Activated CD4-positive, alpha-beta T cell treated with anti-CD3 and anti-CD28 coated beads for 36 hours (primary cell): ENCODE results near the gene PPM1F. TPM values are rescaled to one million over a fixed set of nuclear protein-coding genes. Genes with fewer than 3 reads are reported as not detected.

Source experiments
- ATAC-seq: fragments of 200-7000 bp; cut with Tn5 transposase; one replicate; pipeline ENCODE4 v1.10.0; 2021; ENCODE audit warnings: mild to moderate bottlenecking, moderate library complexity
- CTCF ChIA-PET: fragments of 350-600 bp; sonication (Branson Sonifier 250); formaldehyde crosslinking; loops from one replicate; lab custom pipeline; 2021; ENCODE audit warnings: antibody characterized with exemption; lab: Charles Lee
- POLR2A ChIA-PET: fragments of 350-600 bp; sonication (Branson Sonifier 250); formaldehyde crosslinking; loops from one replicate; lab custom pipeline; 2021; ENCODE audit warnings: antibody characterized with exemption, inconsistent platforms; lab: Charles Lee
- DNase-seq: peaks from one replicate; pipeline ENCODE4 v3.0.0-alpha.2; 2020
- H3K27ac Mint-ChIP-seq: one replicate; pipeline ENCODE4 v1.8.0; 2021; ENCODE audit warnings: mixed read lengths
- H3K27me3 Mint-ChIP-seq: one replicate; pipeline ENCODE4 v1.8.0; 2021; ENCODE audit warnings: mixed read lengths
- H3K36me3 Mint-ChIP-seq: one replicate; pipeline ENCODE4 v1.8.0; 2021; ENCODE audit warnings: low read depth, mixed read lengths
- H3K4me1 Mint-ChIP-seq: one replicate; pipeline ENCODE4 v1.8.0; 2021; ENCODE audit warnings: mixed read lengths
- H3K4me3 Mint-ChIP-seq: one replicate; pipeline ENCODE4 v1.8.0; 2021; ENCODE audit warnings: mild to moderate bottlenecking, moderate library complexity, mixed read lengths
- H3K9me3 Mint-ChIP-seq: one replicate; pipeline ENCODE4 v1.8.0; 2021; ENCODE audit warnings: low read depth, mixed read lengths
- intact Hi-C, 2 experiments: fragments of 100-400 bp; cut with DNase I in 1 of 2; cut with micrococcal nuclease in 1 of 2; formaldehyde crosslinking; loops; one replicate each; pipeline versions ENCODE4 v1.14.2 to v1.15.1; 2022 to 2024; cut with DNase I, micrococcal nuclease
- total RNA-seq, 2 experiments: library from RNA; stranded (reverse); gene quantifications; one replicate each; pipeline ENCODE4 v1.2.3, GENCODE V29; 2021

Gene PPM1F, protein sequence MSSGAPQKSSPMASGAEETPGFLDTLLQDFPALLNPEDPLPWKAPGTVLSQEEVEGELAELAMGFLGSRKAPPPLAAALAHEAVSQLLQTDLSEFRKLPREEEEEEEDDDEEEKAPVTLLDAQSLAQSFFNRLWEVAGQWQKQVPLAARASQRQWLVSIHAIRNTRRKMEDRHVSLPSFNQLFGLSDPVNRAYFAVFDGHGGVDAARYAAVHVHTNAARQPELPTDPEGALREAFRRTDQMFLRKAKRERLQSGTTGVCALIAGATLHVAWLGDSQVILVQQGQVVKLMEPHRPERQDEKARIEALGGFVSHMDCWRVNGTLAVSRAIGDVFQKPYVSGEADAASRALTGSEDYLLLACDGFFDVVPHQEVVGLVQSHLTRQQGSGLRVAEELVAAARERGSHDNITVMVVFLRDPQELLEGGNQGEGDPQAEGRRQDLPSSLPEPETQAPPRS
- 10 to 100 TPM; 23.6 to 27.7 TPM for total RNA-seq

DNA sequence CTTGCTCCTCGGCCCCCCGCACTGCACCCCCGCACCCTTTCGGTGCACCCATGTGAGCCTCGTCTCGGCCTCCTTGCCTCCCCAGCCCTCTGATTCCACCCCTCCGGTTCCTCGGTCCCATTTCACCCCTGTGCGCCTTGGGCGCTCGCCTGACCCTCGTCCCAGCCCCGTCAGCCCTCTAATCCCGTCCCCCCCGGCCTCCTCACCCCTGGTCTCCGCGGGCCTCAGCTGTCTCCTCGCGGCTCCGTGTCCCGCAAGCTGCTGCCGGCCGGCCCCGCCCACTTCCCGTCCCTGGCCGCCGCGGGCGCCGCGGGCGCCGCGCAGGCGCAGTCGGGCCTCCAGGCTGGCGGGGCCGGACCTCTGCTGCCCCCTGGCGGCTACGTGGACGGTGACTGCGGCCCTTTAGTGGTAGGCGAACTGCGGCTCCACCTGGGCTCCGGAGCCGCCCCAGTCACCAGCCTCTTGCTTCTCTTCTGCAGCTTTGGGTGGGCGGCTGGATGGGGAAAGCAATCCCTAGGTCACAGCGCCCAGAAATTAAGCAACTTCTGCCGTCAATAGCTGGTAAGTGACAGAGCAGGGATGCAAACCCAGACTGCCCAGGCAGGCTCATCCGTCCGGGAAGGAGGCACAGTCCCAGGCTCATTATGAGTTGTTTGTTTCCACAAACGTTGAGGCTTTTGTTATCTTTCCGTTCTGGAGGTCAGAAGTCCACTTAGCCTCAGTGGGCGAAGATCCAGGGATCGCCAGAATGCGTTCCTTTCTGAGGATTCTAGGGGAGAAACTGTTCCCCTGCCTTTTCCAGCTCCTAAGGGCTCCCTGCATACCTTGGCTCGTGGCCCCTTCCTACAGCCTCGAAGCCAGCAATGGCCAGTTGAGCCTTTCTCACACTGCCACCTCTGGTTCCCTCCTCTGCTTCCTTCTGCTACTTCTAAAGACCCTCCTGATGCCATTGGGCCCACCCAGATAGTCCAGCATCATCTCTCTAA, at the start of gene PPM1F:
Gene PPM1F (minus strand): TSS at position 263 of the 986 bp plus-strand sequence. CDS start 6,800 bp downstream, outside the sequence.
- H3K4me3 Mint-ChIP-seq = peak within 1 kb of the TSS; percentile 78
- intact Hi-C loops = loop anchor here (2.0 to 5.0 kb wide), 9 partner anchors 14 to 296 kb away; partner anchors contain the start of genes MAPK1 (in 2 of the 2), PPIL2 (in 1 of the 2) and YPEL1 (in 1 of the 2)
- H3K36me3 Mint-ChIP-seq = peaks cover 3% of the 10 kb centered on the region
- no peaks in the 10 kb centered on the region for H3K27me3 Mint-ChIP-seq
- DNase-seq (peak; percentile 95), ATAC-seq (peak; percentile 91)
- H3K9me3 Mint-ChIP-seq = no peaks in the 10 kb centered on the region
- POLR2A ChIA-PET = interaction anchor here (0.5 kb wide), 1 partner anchor 29 kb away, joined by 3 read pairs; no protein-coding TSS in a partner anchor
- peaks cover 11% of the 10 kb centered on the region for H3K4me1 Mint-ChIP-seq
- peak within 1 kb of the TSS; percentile 70 for H3K27ac Mint-ChIP-seq
- CTCF ChIA-PET = interaction anchor here (0.6 to 2.9 kb wide), 24 partner anchors 10 to 1502 kb away, joined by 3 to 57 read pairs (median 3); no protein-coding TSS in a partner anchor

DNA sequence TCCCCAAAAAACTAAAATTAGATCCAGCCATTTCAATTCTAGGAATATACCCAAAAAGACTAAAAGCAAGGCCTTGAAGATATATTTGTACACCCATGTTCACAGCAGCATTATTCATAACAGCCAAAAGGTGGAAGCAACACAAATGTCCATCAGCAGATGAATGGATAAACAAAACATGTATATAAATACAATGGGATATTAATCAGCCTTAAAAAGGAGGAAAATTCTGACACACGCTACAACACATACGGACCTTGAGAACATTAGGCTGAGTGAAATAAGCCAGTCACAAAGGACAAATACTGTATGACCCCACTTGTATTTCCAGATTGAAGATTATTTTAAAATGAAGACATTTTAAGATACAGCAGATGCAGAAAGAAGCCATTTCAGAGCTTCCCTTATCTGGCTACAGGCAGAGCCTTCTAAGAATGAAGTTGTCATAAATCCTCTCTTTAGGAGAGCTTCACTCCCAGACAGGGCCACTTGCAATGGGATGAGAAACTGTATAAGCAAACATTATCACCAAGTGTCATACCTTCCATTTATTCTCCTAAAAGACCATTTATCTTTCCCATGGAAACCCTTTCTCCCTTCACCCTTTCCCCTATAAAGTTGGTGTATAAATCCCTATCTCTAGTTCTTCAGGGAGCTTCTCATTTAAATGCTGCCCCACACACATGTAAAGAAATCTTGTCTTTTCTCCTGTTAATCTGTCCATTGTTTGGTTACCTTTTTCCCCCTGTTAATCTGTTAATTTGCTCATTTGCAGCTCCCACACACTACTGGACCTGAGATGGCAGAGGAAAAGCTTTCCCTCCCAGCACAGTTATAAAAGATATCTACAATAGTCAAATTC, 49.2 kb upstream of the PPM1F start:
- no peak overlapping the region for H3K27ac Mint-ChIP-seq
- H3K4me1 Mint-ChIP-seq = no peaks in the 10 kb centered on the region
- ATAC-seq (no peak), DNase-seq (no peak)
- CTCF ChIA-PET = interaction anchor here (0.7 to 1.9 kb wide), 4 partner anchors 9 to 155 kb away, joined by 3 to 5 read pairs (median 4); no protein-coding TSS in a partner anchor
- no peak overlapping the region for H3K4me3 Mint-ChIP-seq
- H3K27me3 Mint-ChIP-seq = peaks cover 4% of the 10 kb centered on the region
- intact Hi-C loops = no loop called here
- no peaks in the 10 kb centered on the region for H3K9me3 Mint-ChIP-seq
- H3K36me3 Mint-ChIP-seq = no peaks in the 10 kb centered on the region
- POLR2A ChIA-PET = no interaction called here

- H3K4me1 Mint-ChIP-seq = no peaks in the 10 kb centered on the region
- CTCF ChIA-PET = interaction anchor here (1.0 to 1.8 kb wide), 3 partner anchors 12 to 203 kb away, joined by 3 to 6 read pairs (median 3); no protein-coding TSS in a partner anchor
These were observed 46.1 kb upstream of the PPM1F start for GRCh38 chr22:21998595-21999247.

DNA sequence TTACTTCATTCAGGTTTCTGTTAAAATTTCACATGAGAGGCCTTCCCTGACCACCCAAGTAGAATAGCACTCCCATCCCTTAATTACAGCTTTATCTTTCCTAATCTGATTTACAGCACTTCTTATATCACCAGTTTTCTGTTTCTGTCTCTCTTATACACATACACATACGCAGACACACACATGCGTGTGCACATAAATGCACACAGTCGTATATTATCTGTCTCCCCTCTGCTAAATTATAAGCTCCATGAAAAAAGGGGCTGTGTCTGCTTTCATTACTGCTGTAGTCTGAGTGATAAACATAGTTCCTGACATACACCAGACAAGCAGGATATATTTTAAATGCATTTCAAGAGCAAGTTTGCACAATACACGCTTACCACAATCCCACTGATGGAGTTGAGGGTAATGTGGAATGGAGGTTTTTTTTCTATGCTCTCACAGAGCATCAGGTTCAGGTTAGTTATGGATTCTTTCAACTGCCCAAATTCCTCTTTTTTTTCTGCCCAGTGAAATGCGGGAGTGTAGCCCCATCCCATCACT, 43.6 kb upstream of the PPM1F start:
- Mint-ChIP-seq H3K4me1 (no peaks in the 10 kb centered on the region), H3K4me3 (no peak overlapping the region), H3K9me3 (no peaks in the 10 kb centered on the region), H3K36me3 (no peaks in the 10 kb centered on the region), H3K27ac (no peak overlapping the region), H3K27me3 (no peaks in the 10 kb centered on the region)
- POLR2A ChIA-PET = no interaction called here
- DNase-seq (no peak), ATAC-seq (no peak)
- CTCF ChIA-PET = interaction anchor here (1.4 to 1.6 kb wide), 2 partner anchors 24 to 54 kb away, joined by 3 read pairs; no protein-coding TSS in a partner anchor
- intact Hi-C loops = no loop called here

More at GRCh38 chr22:21998595-21999247, 46.1 kb upstream of the PPM1F start:
- intact Hi-C loops = no loop called here
- H3K36me3 Mint-ChIP-seq = no peaks in the 10 kb centered on the region
- POLR2A ChIA-PET = interaction anchor here (0.6 kb wide), 1 partner anchor 1583 kb away, joined by 7 read pairs; no protein-coding TSS in a partner anchor
- no peak for DNase-seq
- H3K27ac Mint-ChIP-seq = no peak overlapping the region
- H3K27me3 Mint-ChIP-seq = peaks cover 2% of the 10 kb centered on the region
- ATAC-seq = no peak
- no peak overlapping the region for H3K4me3 Mint-ChIP-seq
- H3K9me3 Mint-ChIP-seq = no peaks in the 10 kb centered on the region

DNA sequence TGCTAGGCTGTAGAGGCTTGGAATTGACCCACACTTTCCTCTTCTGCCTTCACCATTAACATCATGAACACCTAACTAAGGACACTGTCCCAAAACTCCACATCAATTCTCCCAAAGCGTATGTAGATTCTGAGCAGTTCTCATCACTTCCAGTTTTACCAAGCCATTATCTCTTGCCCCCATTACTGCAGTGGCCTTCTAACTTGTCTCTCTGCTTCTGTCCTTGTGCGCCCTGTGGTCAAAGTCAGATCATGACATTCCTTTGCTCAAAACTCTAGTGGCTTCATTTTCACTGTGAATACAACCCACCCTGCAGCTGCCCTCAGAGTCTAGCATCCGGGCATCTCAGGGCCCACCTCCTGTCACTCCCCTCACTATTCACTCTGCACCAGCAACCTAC, 43.0 kb upstream of the PPM1F start:
- ChIA-PET POLR2A (no interaction called here), CTCF (no interaction called here)
- H3K4me3 Mint-ChIP-seq = no peak overlapping the region

GRCh38 chr22:21994881-21995444, 42.3 kb upstream of the PPM1F start:
- no peaks in the 10 kb centered on the region for H3K36me3 Mint-ChIP-seq
- H3K27ac Mint-ChIP-seq = no peak overlapping the region
- H3K27me3 Mint-ChIP-seq = no peaks in the 10 kb centered on the region
- CTCF ChIA-PET = no interaction called here
- POLR2A ChIA-PET = no interaction called here
- H3K4me3 Mint-ChIP-seq = no peak overlapping the region
- no peaks in the 10 kb centered on the region for H3K4me1 Mint-ChIP-seq
- intact Hi-C loops = no loop called here
- no peak for ATAC-seq
- DNase-seq = no peak
- H3K9me3 Mint-ChIP-seq = no peaks in the 10 kb centered on the region

More for the DNA sequence above, 43.0 kb upstream of the PPM1F start:
- no peaks in the 10 kb centered on the region for H3K36me3 Mint-ChIP-seq
- intact Hi-C loops = no loop called here
- DNase-seq (no peak), ATAC-seq (no peak)
- H3K27me3 Mint-ChIP-seq = no peaks in the 10 kb centered on the region
- H3K27ac Mint-ChIP-seq = no peak overlapping the region
- H3K4me1 Mint-ChIP-seq = no peaks in the 10 kb centered on the region
- no peaks in the 10 kb centered on the region for H3K9me3 Mint-ChIP-seq

DNA sequence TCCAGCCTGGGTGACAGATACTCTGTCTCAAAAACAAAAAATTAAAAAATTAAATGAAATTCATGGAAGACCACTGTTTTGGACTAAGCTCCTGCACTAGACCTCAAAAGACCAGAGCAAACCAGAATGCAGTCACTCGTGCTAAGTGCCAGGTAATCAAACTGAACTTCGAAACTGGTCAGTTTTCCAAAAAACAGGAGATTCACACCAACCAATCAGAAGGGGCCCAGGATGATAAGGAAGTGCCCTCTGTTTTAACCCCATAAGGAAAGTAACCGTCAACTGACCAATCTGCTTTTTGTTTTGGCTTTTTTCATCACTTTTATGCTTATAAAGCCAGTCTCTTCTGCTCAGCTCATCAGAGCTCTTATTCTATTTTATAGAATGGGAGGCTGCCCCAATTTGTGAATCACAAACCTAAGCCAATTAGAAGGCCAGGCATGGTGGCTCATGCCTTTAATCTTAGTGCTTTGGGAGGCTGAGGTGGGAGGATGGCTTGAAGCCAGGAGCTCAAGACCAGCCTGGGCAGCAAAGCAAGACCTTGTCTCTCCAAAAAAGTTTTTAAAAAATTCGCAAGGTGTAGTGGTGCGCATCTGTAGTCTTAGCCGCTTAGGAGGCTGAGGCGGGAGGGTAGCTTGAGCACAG, 40.1 kb upstream of the PPM1F start:
- no peaks in the 10 kb centered on the region for H3K4me1 Mint-ChIP-seq
- ChIA-PET POLR2A (interaction anchor here (0.6 kb wide), 1 partner anchor 128 kb away, joined by 3 read pairs; no protein-coding TSS in a partner anchor), CTCF (interaction anchor here (0.9 to 1.6 kb wide), 2 partner anchors 15 to 21 kb away, joined by 3 to 4 read pairs; no protein-coding TSS in a partner anchor)
- no peak overlapping the region for H3K27ac Mint-ChIP-seq
- no peak for DNase-seq
- no peaks in the 10 kb centered on the region for H3K9me3 Mint-ChIP-seq
- no peaks in the 10 kb centered on the region for H3K36me3 Mint-ChIP-seq
- no peaks in the 10 kb centered on the region for H3K27me3 Mint-ChIP-seq
- ATAC-seq = no peak
- intact Hi-C loops = no loop called here
- H3K4me3 Mint-ChIP-seq = no peak overlapping the region

GRCh38 chr22:21991774-21992173, 39.1 kb upstream of the PPM1F start:
- H3K27me3 Mint-ChIP-seq = no peaks in the 10 kb centered on the region
- no peak for ATAC-seq
- no peak overlapping the region for H3K4me3 Mint-ChIP-seq
- no peaks in the 10 kb centered on the region for H3K4me1 Mint-ChIP-seq
- intact Hi-C loops = no loop called here
- ChIA-PET CTCF (no interaction called here), POLR2A (interaction anchor here (0.6 kb wide), 1 partner anchor 129 kb away, joined by 3 read pairs; no protein-coding TSS in a partner anchor)
- no peaks in the 10 kb centered on the region for H3K36me3 Mint-ChIP-seq
- no peak overlapping the region for H3K27ac Mint-ChIP-seq
- no peak for DNase-seq
- no peaks in the 10 kb centered on the region for H3K9me3 Mint-ChIP-seq

- CTCF ChIA-PET = no interaction called here
These were observed 38.6 kb upstream of the PPM1F start for GRCh38 chr22:21991304-21991596.

More at GRCh38 chr22:21991304-21991596, 38.6 kb upstream of the PPM1F start:
- POLR2A ChIA-PET = no interaction called here
- Mint-ChIP-seq H3K36me3 (no peaks in the 10 kb centered on the region), H3K9me3 (no peaks in the 10 kb centered on the region), H3K4me3 (no peak overlapping the region), H3K4me1 (no peaks in the 10 kb centered on the region), H3K27me3 (no peaks in the 10 kb centered on the region), H3K27ac (no peak overlapping the region)
- intact Hi-C loops = no loop called here
- DNase-seq (no peak), ATAC-seq (no peak)
